HG03039 (cell line): ENCODE data around the gene MYRF.

Experiments used
- ATAC-seq: cut with Tn5 transposase; IDR thresholded peaks from one replicate; pipeline ENCODE4 v1.9.1; 2021; ENCODE audit warnings: mild to moderate bottlenecking, moderate library complexity; ENCODE audit not compliant: unreplicated experiment

MYRF gene

DNA sequence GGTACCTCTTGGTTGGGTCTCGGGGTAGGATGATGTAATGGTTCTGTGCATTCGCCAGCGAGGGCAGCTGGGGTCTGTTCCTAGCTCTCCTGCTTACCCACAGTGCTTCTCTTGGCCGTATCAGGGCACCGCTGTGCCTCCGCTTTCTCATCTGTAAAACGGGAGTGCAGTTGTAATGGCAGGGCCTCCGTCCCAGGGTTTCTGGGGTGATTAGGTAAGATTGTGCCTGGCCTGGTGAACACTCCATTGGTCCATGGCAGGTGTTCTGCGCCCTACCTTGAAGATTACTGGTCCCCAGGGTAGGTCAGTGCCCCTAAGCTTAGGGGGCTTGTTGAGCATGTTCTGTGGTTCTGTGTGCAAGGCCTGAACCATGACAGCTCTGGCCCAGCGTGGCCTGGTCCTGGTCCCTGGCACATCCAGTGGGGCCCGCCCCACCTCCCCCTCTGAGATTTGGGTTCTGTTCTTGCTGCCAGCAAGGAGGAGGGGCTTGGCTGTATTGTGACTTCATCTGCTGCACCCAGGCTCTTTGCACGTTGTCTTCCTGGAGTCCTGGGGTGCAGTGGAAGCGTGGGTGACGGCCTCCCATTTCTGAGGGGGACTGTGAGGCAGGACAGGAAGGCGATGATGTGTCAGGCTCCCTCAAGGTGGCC lies 4.9 kb downstream of the MYRF start:
- no peak for ATAC-seq

DNA sequence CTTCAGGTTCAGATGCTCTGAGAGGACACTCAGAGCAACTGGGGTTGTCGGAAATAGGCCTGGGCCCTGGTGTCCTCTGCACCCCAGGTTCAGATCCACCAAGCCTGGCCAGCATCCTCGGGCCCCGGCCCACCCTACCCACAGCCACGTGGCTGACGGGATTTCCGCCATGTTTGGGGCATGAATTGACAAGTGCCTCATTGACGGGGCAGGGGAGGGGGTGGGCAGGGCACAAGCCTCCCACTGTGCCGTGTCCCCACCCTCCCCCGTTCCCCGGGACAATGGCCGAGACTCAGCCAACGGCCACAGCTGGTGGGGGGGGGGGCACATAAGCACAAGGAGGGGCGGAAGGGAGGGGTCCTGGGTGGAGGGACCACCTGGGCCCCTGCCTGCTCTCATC lies 8.5 kb downstream of the MYRF start:
- ATAC-seq = no peak

DNA sequence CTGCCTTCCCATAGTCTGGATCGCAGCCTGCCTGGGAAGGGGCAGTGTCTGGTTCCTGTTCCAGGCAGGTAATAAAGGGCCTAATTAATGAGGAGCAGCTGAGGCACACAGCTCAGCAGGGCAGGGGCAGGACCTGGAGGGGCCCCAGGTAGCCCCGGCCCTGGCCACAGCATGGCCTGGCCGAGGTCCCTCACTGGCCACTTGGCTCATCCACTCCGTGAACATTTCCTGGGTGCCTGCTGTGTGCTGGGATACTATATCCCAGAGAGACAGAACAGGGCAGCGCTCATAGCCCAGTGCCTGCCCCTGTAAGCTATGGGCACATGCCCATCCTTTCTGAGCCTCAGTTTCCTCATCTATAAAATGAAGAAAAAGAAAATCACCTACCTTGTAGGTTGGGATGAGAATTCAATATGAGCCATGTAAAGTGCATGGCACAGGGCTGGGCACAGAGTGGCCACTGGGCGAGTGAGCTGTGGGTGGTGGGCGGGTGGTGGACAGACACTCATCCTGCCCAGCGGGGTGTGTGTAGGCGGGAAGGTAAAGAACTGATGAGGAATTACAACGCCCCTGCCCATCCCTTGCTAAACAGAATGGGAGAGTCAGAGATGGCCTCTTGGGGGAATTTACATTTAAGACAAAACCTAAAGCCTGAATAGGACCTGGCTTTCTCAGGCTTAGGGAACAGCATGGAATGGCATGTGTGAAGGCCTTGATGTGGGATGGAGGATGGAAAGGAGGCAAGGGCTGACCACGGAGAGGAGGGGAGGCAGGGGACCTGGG lies 9.2 kb downstream of the MYRF start:
- no peak for ATAC-seq

DNA sequence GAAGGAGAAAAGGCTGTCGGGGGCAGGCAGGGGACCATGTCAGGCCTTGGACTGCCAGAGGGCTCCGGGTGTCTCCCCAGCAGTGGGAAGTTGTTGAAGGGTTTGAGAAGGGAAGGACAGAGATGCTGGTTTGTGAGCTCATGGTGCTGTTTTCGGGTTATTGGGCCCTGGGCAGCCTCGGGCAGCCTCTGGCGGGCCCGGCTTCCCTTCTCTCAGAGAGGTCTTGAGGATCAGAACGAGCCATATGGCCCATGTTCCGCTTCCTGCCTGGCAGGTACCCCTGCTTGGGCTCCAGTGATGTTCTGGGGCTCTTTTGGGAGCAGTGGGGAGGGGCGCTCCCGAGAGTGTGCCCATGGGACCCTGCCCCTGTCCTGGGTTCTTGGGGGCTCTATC lies 9.8 kb downstream of the MYRF start:
- ATAC-seq = no peak

DNA sequence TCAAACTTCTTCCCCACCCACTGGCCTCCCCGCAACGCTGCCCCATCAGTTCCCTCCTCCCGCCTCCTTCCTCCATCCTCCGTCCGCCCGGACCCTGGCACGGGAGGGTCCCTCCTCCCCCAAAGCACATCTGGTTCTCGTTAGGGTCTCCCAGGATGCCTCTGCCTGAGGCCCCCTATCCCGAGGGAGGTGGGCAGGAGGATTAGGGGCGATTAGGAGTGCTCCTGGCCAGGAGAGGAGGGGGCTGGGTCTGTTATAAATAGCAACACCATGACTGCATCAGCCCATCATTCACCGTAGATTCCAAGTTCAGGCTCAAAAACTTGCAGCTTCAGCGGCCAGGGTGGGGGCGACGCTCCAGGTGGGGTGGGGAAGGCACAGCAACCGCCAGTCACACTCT lies 10.4 kb downstream of the MYRF start:
- ATAC-seq = no peak

DNA sequence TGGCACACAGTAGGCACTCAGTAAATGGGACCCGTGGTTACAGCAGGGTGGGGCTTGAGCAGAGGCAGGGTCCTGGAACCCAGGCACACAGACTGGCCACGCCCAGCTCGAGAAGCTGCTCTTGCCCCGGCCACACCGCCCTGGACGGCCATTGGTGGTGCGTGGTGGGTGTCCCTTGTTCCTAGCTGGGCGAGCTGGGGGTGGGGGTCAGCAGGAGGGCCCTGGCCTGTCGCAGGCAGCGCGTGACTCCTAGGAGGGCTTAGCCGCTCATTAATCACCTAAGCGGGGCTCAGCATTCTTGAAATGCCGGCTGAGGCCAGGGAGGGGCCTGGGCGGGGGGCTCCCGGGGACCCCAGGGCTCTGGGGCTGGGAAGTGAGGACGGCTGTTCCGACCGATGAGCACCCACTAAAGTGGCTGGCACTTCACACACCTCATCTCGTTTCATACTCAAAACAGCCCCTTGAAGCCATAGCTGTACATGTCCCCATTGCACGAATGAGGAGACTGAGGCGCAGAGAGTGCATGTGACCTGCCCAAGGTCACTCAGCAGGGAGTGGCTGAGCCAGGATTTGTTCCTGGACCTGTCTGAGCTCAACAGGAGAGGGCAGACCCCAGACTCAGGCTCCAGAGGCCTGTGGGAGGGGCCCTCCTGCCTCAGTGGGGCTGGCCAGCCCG lies 11.6 kb downstream of the MYRF start:
- ATAC-seq = no peak

DNA sequence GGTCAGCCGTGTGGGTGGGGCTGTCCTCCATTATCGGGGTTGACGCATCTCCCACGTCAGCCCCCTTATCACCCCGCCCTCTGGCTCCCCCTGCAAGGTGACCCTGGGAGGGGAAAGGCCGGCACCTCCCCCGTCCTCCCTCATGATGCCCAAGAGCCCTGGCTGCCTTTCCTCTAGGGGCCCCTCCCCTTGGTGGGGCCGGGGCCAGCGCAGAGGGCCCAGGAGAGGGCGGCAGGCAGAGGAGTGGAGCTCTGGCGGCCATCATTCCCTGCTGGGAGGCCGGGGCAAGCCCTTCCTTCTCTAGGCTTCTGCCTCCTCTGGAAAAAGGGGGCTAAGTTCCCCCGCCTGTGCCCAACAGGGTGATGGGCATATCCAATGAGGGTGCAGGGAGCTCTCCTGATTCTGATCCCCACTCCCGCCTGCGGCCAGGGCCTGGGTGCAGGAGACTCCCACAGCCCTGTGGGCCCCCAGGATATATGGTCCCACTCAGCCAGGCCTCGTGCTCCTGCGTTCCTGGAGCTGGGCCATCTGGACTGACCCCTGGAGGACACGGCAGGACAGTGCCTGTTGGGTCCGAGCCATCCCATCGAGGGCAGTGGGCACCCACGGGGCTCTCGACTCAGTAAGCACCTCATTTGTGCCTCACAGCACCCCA lies 12.3 kb downstream of the MYRF start:
- no peak for ATAC-seq

DNA sequence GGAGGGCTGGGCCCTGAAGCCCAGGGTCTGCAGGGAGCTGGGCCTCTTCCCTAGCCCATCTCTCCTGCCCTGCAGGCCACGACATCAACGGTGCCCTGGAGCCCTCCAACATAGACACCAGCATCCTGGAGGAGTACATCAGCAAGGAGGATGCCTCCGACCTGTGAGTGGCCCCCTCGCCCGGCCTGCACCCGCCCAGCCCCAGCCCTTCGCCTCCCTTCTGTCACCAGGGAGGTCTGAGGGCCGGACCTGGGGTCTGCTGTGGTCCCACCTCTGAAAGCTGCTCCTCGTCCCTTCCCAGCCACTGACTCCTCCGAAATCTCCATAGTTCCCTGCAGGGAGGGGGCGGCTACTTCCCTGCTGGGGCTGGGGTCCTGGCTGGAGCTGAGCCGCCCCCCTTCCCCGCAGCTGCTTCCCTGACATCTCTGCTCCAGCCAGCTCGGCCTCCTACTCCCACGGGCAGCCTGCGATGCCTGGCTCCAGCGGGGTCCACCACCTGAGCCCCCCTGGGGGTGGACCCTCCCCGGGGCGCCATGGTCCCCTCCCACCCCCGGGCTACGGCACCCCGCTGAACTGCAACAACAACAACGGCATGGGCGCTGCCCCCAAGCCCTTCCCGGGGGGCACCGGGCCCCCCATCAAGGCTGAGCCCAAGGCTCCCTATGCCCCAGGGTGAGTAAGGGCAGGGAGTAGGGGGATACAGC lies 13.3 kb downstream of the MYRF start:
- no peak for ATAC-seq

DNA sequence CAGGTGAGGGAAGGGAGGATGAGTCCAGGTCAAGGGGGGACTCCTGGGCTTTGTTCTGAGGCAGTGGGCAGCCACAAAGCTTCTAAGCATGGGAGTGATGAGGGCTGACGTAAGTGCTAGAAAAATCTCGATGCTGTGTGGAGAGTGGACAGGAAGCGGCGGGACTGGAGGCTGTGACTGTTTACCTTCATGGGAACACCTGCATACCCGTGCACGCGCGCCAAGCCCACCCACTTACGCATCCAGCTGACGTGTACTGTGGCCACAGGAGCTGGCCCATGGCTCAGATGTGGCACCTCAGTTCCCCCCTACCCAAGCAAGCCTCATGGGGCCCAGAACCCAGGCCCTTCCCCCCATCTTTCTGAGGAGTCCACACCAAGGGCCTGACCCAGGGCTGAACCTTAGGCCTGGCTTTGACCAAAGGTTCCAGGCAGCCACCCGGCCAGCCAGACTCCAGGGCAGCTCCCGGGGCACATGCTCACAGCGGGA lies 14.0 kb downstream of the MYRF start:
- no peak for ATAC-seq

DNA sequence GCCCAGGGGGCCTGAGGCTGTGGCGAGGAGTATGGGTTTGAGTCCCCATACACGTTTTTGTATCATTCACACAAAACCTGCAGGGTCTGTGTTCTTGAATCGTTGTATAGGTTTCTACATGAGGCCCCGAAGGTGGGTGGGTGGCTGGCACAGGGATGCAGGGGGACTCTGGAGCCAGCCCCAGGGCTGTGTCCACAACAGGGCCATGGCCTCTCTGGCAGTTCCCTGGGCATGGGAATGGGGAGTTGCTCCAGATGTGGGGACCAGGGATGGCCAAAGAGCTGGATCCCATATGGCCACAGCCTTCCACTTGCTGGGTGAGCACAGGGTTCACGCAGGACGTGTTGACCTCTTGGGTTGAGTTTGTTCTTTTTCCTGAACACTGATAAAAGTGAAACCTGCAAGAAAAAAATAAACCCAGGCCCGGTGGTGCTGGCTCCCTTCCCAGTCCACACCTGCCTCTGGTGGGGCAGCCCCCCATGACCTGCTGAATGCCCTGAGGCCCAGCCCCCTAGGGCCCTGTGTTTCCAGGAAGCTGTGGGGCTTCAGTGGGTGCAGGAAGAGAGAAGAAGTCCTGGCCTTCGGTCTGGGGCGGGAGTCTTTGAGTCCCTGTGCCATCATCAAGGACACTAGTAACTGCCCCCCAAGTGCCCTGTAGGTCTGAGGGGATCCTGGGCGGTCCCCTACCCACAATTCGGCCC lies 16.1 kb downstream of the MYRF start:
- no peak for ATAC-seq

DNA sequence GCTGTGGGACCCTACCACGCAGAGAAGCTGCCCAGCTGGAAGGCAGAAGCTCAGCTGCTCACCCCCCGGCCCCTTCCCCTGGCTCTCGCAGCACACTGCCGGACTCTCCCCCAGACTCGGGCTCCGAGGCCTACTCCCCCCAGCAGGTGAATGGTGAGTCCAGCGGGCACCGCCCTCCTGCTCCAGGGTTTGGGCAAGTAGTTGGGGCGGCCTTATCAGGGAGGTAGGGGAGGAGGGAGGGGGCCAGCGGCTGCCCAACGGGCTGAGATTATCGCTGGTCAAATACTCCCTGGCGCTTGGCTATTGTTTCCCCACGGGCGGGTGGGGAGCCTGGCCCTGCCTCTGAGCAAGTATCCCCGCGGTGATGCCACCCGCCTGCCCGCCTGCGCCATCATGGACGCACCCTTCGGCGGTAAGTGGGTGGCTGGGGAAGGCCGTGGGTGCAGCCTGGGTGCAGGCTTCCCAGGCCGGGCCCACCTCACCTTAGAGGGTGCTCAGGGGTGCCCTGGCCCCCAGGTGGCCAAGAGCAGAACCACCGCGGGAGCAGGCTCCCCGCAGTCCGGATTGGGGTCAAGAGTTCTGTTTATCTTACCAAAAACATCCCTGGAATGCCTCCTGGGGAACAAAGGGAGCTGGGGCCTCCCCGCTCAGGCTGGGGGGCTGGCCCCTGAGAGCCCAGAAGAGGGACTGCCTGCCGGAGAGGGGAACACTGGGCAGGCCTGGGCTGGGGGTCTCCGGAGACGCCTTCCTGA lies 16.9 kb downstream of the MYRF start:
- ATAC-seq = no peak

DNA sequence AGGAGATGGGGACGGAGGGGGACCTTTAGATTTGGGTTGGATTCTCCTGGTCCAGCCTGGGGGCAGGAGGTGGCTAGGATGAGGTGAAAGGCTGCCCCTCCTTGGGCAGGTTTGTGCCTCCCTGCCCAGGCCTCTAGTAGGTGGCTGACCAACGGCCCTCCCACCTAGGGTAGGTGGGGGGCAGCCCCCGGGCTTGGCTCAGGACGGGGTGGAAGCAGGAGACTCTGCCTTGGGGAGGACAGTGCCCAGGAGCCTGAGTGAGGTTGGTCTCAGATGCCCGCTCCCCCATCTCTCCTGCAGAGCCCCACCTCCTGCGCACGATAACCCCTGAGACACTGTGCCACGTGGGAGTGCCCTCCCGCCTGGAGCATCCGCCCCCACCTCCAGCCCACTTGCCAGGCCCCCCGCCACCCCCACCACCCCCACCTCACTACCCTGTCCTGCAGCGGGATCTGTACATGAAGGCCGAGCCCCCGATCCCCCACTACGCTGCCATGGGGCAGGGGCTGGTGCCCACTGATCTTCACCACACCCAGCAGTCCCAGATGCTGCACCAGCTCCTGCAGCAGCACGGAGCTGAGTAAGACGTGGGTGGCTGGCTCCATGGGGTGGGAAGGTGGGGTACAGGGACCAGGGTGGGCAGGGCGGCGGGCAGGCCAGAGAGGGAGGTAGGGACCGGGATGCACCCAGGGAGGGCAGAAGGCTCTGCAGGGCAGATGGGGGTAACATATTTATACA lies 17.7 kb downstream of the MYRF start:
- no peak for ATAC-seq

DNA sequence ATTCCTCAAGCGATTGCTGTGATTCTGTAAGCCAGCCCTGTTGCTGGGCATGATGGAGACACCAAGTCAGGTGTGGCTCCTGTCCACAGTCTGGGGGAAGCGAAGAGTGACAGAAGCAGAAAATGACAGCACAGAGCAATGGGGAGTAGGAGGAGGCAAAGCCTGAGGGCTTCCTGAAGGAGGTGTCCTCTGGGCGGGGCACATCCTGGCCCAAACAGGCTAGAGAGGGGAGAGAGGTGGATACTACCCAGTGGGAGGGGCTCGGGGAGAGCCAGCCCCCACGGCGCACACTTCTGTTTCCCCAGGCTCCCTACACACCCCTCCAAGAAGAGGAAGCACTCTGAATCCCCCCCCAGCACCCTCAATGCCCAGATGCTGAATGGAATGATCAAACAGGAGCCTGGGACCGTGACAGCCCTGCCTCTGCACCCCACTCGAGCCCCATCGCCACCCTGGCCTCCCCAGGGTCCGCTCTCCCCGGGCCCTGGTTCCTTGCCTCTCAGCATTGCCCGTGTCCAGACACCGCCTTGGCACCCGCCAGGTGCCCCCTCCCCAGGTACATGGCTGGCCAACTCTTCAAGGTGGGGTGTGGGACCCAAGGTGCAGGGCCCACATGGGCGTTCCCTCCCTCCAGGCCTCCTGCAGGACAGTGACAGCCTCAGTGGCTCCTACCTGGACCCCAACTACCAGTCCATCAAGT lies 18.9 kb downstream of the MYRF start:
- ATAC-seq = no peak

DNA sequence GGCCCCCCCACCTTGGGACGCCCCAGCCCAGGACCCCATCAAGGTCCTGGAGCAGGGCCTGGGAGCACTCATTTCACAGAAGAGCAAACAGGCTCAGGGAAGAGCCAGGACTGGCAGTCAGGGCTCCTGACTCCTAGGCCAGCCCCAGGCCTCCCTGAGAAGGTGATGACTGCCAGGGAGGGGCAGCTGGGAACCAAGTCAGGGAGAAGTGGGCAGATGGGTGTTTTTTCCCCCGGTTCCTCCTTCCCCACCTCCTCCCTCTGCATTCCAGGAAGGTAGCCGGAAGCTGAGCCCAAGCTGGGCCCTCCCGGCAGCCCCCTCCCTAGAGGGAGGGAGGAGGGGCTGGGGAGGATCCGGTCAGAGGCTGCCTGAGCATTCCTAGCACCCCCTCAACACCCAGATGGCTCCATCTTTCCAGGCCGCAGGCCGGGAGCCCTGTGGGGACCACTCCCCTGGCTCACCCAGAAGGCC lies 19.6 kb downstream of the MYRF start:
- no peak for ATAC-seq

DNA sequence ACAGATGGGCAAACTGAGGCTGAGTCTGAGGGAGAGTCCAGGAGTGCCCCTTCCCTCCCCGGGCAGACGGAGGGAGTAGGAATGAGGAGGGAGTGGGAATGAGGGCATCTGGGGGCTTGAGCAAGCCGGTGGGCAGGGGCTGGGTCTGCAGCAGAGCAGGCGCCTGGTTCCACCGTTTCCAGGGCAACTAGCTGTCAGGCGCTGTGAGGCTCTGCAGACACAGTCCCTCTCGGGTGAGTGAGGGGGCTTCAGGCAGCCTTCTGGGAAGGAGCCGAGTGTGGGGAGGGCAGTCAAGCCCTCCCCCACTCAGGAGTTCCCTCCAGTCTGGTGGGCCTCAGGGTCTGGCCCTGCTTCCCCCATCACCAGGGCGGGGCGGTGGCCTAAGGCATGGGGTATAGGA lies 20.9 kb downstream of the MYRF start:
- no peak for ATAC-seq

DNA sequence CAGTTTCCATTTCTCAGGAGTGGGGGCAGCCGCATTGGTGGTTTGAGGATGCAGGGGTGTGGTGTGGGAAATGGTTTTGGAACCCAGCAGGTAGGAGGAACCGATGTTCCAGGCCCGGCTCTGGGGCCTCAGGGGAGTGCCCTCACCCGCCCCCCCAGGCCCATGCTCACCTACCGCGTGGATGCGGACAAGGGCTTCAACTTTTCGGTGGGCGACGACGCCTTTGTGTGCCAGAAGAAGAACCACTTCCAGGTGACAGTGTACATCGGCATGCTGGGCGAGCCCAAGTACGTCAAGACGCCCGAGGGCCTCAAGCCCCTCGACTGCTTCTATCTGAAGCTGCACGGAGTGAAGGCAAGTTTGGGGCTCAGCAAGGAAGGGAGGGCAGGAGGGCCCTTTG lies 21.4 kb downstream of the MYRF start:
- ATAC-seq = no peak

DNA sequence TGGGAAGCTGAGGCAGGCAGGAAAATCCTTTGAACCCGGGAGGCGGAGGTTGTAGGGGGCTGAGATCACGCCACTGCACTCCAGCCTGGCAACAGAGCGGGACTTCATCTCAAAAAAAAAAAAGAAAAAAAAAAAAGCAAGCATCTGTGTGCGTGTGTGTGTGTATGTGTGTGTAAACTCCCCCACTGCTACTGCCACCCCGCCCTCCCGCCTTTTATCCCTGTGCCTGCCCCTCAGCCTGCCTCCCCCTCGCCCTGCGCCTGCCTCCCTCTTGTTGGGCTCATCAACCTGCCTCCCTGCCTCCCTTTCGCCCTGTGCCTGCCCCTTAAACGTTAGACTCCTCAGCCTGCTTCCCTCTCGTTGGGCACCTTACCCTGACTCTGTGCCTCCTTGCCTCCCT lies 22.0 kb downstream of the MYRF start:
- no peak for ATAC-seq

DNA sequence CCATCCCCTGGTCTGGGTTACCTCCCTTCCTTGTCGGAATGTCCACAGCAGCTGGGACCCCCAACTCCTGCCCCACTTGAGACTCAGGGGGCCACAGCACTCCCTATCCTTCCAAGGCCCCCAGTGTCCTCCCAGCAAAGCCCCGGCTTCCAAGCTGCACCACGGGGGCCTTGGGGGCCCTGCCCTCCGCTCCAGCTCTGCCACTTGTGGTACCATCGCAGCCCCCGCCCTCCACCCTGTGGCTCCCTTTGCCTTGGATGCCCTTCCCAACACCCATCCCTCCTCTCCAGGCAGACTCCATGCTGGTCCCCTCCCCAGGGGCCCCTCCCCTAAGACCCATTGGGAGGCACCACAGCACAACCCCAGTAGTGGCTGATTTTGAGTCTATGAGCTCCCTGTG lies 22.7 kb downstream of the MYRF start:
- ATAC-seq = no peak
